ENCODE data around the gene N4BP2L2. TPM values are rescaled to one million over a fixed set of nuclear protein-coding genes. Genes with fewer than 3 reads are reported as not detected.

N4BP2L2 gene
- total RNA-seq, 2 experiments from 2014 or later = 84.5 to 85.2 TPM

GRCh38 chr13:32415019-32415418 lies 123.6 kb downstream of the N4BP2L2 start:
- Mint-ChIP-seq H3K4me1 (ENCODE audit: low read depth) (peaks cover 14% of the 10 kb centered on the region), H3K27me3 (no peaks in the 10 kb centered on the region), H3K36me3 (ENCODE audit: low read depth) (peaks cover 28% of the 10 kb centered on the region), H3K27ac (no peak overlapping the region), H3K4me3 (no peak overlapping the region), H3K9me3 (peaks cover 18% of the 10 kb centered on the region)
- DNase-seq (peak; percentile 49), ATAC-seq (peak; percentile 79)
- intact Hi-C loops (cut with micrococcal nuclease) = no loop called here
- peak; percentile 26 for TF ChIP-seq CTCF (IDR thresholded peaks at IDR 0.05)
- ChIA-PET CTCF (interaction anchor here (0.7 to 1.8 kb wide), 9 partner anchors 9 to 166 kb away, joined by 3 to 15 read pairs (median 6); partner anchors contain the start of gene N4BP2L1), POLR2A (interaction anchor here (1.2 kb wide), 1 partner anchor 11 kb away, joined by 3 read pairs; no protein-coding TSS in a partner anchor)

- peaks cover 17% of the 10 kb centered on the region for H3K4me1 Mint-ChIP-seq (ENCODE audit: low read depth)
- ChIA-PET POLR2A (interaction anchor here (1.2 kb wide), 1 partner anchor 12 kb away, joined by 3 read pairs; no protein-coding TSS in a partner anchor), CTCF (interaction anchor here (0.8 to 1.8 kb wide), 8 partner anchors 8 to 167 kb away, joined by 3 to 15 read pairs (median 6); partner anchors contain the start of gene N4BP2L1)
- peaks cover 15% of the 10 kb centered on the region for H3K9me3 Mint-ChIP-seq
- peaks cover 24% of the 10 kb centered on the region for H3K36me3 Mint-ChIP-seq (ENCODE audit: low read depth)
- ATAC-seq = no peak
- intact Hi-C loops (cut with micrococcal nuclease) = no loop called here
- no peak for DNase-seq
- H3K4me3 Mint-ChIP-seq = no peak overlapping the region
- no peak overlapping the region for H3K27ac Mint-ChIP-seq
- no peak for TF ChIP-seq CTCF (IDR thresholded peaks at IDR 0.05)
- no peaks in the 10 kb centered on the region for H3K27me3 Mint-ChIP-seq
These were observed 124.0 kb downstream of the N4BP2L2 start for GRCh38 chr13:32414580-32414979.

- ChIA-PET POLR2A (interaction anchor here (0.6 to 0.7 kb wide), 3 partner anchors 28 to 116 kb away, joined by 3 to 4 read pairs (median 3); no protein-coding TSS in a partner anchor), CTCF (no interaction called here)
- no peak overlapping the region for H3K27ac Mint-ChIP-seq
- no peak for TF ChIP-seq CTCF (IDR thresholded peaks at IDR 0.05)
- no peak for DNase-seq
- intact Hi-C loops (cut with micrococcal nuclease) = no loop called here
- no peaks in the 10 kb centered on the region for H3K27me3 Mint-ChIP-seq
- H3K4me3 Mint-ChIP-seq = no peak overlapping the region
- peaks cover 6% of the 10 kb centered on the region for H3K9me3 Mint-ChIP-seq
- H3K36me3 Mint-ChIP-seq (ENCODE audit: low read depth) = peaks cover 13% of the 10 kb centered on the region
- no peak for ATAC-seq
- peaks cover 20% of the 10 kb centered on the region for H3K4me1 Mint-ChIP-seq (ENCODE audit: low read depth)
These were observed 125.3 kb downstream of the N4BP2L2 start for GRCh38 chr13:32413284-32413683.

- Mint-ChIP-seq H3K4me3 (no peak overlapping the region), H3K9me3 (no peaks in the 10 kb centered on the region), H3K27ac (no peak overlapping the region), H3K27me3 (no peaks in the 10 kb centered on the region), H3K4me1 (ENCODE audit: low read depth) (peaks cover 18% of the 10 kb centered on the region), H3K36me3 (ENCODE audit: low read depth) (peaks cover 20% of the 10 kb centered on the region)
- no peak for DNase-seq
- no peak for ATAC-seq
- no peak for TF ChIP-seq CTCF (IDR thresholded peaks at IDR 0.05)
- POLR2A ChIA-PET = no interaction called here
- intact Hi-C loops (cut with micrococcal nuclease) = no loop called here
- CTCF ChIA-PET = interaction anchor here (1.0 to 1.3 kb wide), 2 partner anchors 29 to 142 kb away, joined by 3 read pairs; no protein-coding TSS in a partner anchor
These were observed 128.8 kb downstream of the N4BP2L2 start for GRCh38 chr13:32409561-32410421.

GRCh38 chr13:32409001-32409313 lies 129.6 kb downstream of the N4BP2L2 start:
- intact Hi-C loops (cut with micrococcal nuclease) = no loop called here
- ATAC-seq (no peak), DNase-seq (no peak)
- CTCF ChIA-PET = interaction anchor here (0.9 to 1.5 kb wide), 5 partner anchors 12 to 173 kb away, joined by 3 to 4 read pairs (median 3); partner anchors contain the start of genes BRCA2 and ZAR1L
- TF ChIP-seq CTCF (IDR thresholded peaks at IDR 0.05) = no peak
- Mint-ChIP-seq H3K27ac (no peak overlapping the region), H3K27me3 (no peaks in the 10 kb centered on the region), H3K4me1 (ENCODE audit: low read depth) (peaks cover 18% of the 10 kb centered on the region), H3K9me3 (no peaks in the 10 kb centered on the region), H3K4me3 (no peak overlapping the region), H3K36me3 (ENCODE audit: low read depth) (peaks cover 20% of the 10 kb centered on the region)
- POLR2A ChIA-PET = interaction anchor here (1.0 to 1.5 kb wide), 4 partner anchors 14 to 94 kb away, joined by 3 to 5 read pairs (median 4); partner anchors contain the start of genes BRCA2 and ZAR1L
